ENCODE results near the gene PRRT3. TPM values are rescaled to one million over a fixed set of nuclear protein-coding genes. Genes with fewer than 3 reads are reported as not detected.

The PRRT3 gene
- polyA plus RNA-seq, 1 of the 3 experiments (the other 2 are of a cell fraction): 5.5 TPM

- Histone ChIP-seq H3K4me2 (peak overlapping the region; percentile 92), H3K27me3 (ENCODE audit: insufficient read depth) (no peaks in the 10 kb centered on the region), H3K9ac (peak overlapping the region; percentile 77), H3K4me1 (ENCODE audit: control insufficient read depth in 1 of 2, insufficient read depth in 2 of 2, low read depth in 1 of 2, low read length in 1 of 2) (peaks cover 11 to 13% of the 10 kb centered on the region in 2 experiments; a peak in 3 of 4 replicates), H3K36me3 (replicated peaks in 1 of 2; ENCODE audit: control insufficient read depth in 1 of 2, insufficient read depth in 2 of 2, low read length in 1 of 2) (peaks cover 5 to 12% of the 10 kb centered on the region in 2 experiments), H2AFZ (ENCODE audit: low read depth) (peak overlapping the region; percentile 88; the same call in 1 of the 2 replicates), H3K27ac (ENCODE audit: low read depth in 2 of 2, low read length in 1 of 2) (peak overlapping the region; percentile 57 to 58; a peak in 3 of 4 replicates), H3K9me3 (no peaks in the 10 kb centered on the region), H3F3A (replicated peaks; ENCODE audit: insufficient read depth) (peaks cover 4% of the 10 kb centered on the region), H4K20me1 (ENCODE audit: insufficient read depth) (no peaks in the 10 kb centered on the region), H3K4me3 (ENCODE audit: low read depth in 2 of 2, low read length in 1 of 2) (peak overlapping the region; percentile 82 to 94), H3K79me2 (ENCODE audit: insufficient read depth) (peaks cover 83% of the 10 kb centered on the region), H3K9me2 (no peaks in the 10 kb centered on the region)
- DNase-seq: no peak
- WGBS (ENCODE audit: low lambda C conversion rate): 1% methylated on average over 16 of the region's 17 CpGs
- CTCF ChIA-PET: interaction anchor here (0.8 kb wide), 1 partner anchor 772 kb away, joined by 3 read pairs; no protein-coding TSS in a partner anchor
- POLR2A ChIA-PET: interaction anchor here (0.8 to 1.3 kb wide), 2 partner anchors 53 to 194 kb away, joined by 3 to 7 read pairs; partner anchors contain the start of genes ARPC4, CRELD1 and TADA3
- TF ChIP-seq FOSL2 (IDR thresholded peaks at IDR 0.05; ENCODE audit: borderline replicate concordance, low read depth) (no peak), TAF1 (IDR thresholded peaks at IDR 0.05; ENCODE audit: borderline replicate concordance, low read depth, low read length) (no peak), ZBTB33 (IDR thresholded peaks at IDR 0.05; ENCODE audit: borderline replicate concordance, low read depth) (no peak), RFX5 (IDR thresholded peaks at IDR 0.05; ENCODE audit: low read length) (no peak), ELF1 (IDR thresholded peaks at IDR 0.05) (no peak), TCF12 (IDR thresholded peaks at IDR 0.05) (no peak), FOXM1 (IDR thresholded peaks at IDR 0.05; ENCODE audit: low read depth) (no peak), JUND (IDR thresholded peaks at IDR 0.05) (no peak)
- TF ChIP-seq, protein P1, sequence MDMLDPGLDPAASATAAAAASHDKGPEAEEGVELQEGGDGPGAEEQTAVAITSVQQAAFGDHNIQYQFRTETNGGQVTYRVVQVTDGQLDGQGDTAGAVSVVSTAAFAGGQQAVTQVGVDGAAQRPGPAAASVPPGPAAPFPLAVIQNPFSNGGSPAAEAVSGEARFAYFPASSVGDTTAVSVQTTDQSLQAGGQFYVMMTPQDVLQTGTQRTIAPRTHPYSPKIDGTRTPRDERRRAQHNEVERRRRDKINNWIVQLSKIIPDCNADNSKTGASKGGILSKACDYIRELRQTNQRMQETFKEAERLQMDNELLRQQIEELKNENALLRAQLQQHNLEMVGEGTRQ (IDR thresholded peaks at IDR 0.05; ENCODE audit: borderline replicate concordance, low read depth, low read length): no peak
Observed at GRCh38 chr3:9986230-9986725, 34.1 kb upstream of the PRRT3 start.

DNA sequence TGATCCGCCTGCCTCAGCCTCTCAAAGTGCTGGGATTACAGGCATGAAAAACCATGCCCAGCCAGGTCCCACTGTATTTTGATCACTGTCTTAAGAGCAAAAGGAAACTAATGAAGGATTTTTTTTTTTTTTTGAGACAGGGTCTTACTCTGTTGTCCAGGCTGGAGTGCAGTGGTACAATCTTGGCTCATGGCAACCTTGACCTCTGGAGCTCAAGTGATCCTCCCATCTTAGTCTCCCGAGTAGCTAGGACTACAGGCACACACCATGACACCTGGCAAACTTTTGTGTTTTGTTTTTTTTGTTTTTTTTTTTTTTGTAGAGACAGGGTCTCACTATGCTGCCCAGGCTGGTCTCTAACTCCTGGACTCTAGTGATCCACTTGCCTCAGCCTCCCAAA lies 28.0 kb upstream of the PRRT3 start:
- Histone ChIP-seq H3K79me2 (ENCODE audit: insufficient read depth) (peaks cover 63% of the 10 kb centered on the region), H3K9me2 (no peaks in the 10 kb centered on the region), H3K4me2 (no peak overlapping the region), H2AFZ (ENCODE audit: low read depth) (no peak overlapping the region), H3K9ac (no peak overlapping the region), H3K4me1 (ENCODE audit: control insufficient read depth in 1 of 2, insufficient read depth in 2 of 2, low read depth in 1 of 2, low read length in 1 of 2) (peaks cover under 1 to 18% of the 10 kb centered on the region in 2 experiments; a peak in 3 of 4 replicates), H3K27me3 (ENCODE audit: insufficient read depth) (no peaks in the 10 kb centered on the region), H3K9me3 (no peaks in the 10 kb centered on the region), H3K36me3 (replicated peaks in 1 of 2; ENCODE audit: control insufficient read depth in 1 of 2, insufficient read depth in 2 of 2, low read length in 1 of 2) (peaks cover 11 to 20% of the 10 kb centered on the region in 2 experiments), H4K20me1 (ENCODE audit: insufficient read depth) (no peaks in the 10 kb centered on the region), H3K27ac (ENCODE audit: low read depth in 2 of 2, low read length in 1 of 2) (no peak overlapping the region), H3F3A (replicated peaks; ENCODE audit: insufficient read depth) (peaks cover 21% of the 10 kb centered on the region), H3K4me3 (ENCODE audit: low read depth in 2 of 2, low read length in 1 of 2) (no peak overlapping the region)
- 97% methylated on average over 2 of the region's 2 CpGs for WGBS (ENCODE audit: low lambda C conversion rate)
- ChIA-PET CTCF (no interaction called here), POLR2A (no interaction called here)
- DNase-seq: no peak
- TF ChIP-seq TAF1 (IDR thresholded peaks at IDR 0.05; ENCODE audit: borderline replicate concordance, low read depth, low read length): no peak
- TF ChIP-seq, protein P2, sequence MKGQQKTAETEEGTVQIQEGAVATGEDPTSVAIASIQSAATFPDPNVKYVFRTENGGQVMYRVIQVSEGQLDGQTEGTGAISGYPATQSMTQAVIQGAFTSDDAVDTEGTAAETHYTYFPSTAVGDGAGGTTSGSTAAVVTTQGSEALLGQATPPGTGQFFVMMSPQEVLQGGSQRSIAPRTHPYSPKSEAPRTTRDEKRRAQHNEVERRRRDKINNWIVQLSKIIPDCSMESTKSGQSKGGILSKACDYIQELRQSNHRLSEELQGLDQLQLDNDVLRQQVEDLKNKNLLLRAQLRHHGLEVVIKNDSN (IDR thresholded peaks at IDR 0.05; ENCODE audit: borderline replicate concordance, low read depth): no peak
- TF ChIP-seq RCOR1 (IDR thresholded peaks at IDR 0.05; ENCODE audit: low read length): no peak
- TF ChIP-seq GATA2 (CRISPR knock-in tag; IDR thresholded peaks at IDR 0.05): no peak
- TF ChIP-seq FOXJ3 (CRISPR knock-in tag; IDR thresholded peaks at IDR 0.05): no peak
- TF ChIP-seq TCF12 (IDR thresholded peaks at IDR 0.05): no peak
- no peak for TF ChIP-seq POLR2AphosphoS5 (IDR thresholded peaks at IDR 0.05; ENCODE audit: low read depth, low read length)
- no peak for TF ChIP-seq ELF1 (IDR thresholded peaks at IDR 0.05)
- TF ChIP-seq YY1 (IDR thresholded peaks at IDR 0.05; ENCODE audit: low read depth): no peak
- no peak for TF ChIP-seq FOXM1 (IDR thresholded peaks at IDR 0.05; ENCODE audit: low read depth)
- no peak for TF ChIP-seq MAX (IDR thresholded peaks at IDR 0.05; ENCODE audit: low read depth)
- no peak for TF ChIP-seq CTCF (IDR thresholded peaks at IDR 0.05)
- TF ChIP-seq GABPA (IDR thresholded peaks at IDR 0.05; ENCODE audit: low read depth): no peak
- TF ChIP-seq ZBTB33 (IDR thresholded peaks at IDR 0.05; ENCODE audit: borderline replicate concordance, low read depth): no peak
- TF ChIP-seq CHD2 (IDR thresholded peaks at IDR 0.05; ENCODE audit: low read length, partially characterized antibody): no peak
- no peak for TF ChIP-seq SMC3 (IDR thresholded peaks at IDR 0.05; ENCODE audit: low read depth, low read length)

Measured in SK-N-SH (cell line).